Measurements from ENCODE around the gene OR13G1.
"Not testable (repeated sequence)": the region's sequence is repeated elsewhere in the genome, so short reads cannot be mapped to it uniquely, and the experiment has no call there.

OR13G1 gene

DNA sequence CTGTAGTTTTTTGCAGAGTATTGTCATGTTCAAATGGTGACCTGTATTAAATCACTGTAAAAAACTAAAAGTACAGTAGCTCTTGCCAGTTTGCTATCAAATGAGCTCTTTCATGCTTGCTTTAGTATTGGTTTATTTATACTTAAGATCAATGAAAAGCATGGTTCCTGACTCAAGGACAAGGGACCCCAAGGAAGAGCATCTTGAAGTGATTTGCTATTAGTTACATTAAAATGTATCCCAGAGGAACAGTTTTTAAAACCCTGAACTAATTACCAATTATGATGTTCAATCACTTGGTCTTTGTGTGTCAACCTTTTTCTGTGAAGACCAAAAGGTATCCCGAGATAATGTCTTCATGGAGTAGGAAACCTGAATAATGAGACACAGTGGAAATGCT is at the start of gene OR13G1:
OR13G1 (minus strand) TSS at position 101 of the 400 bp plus-strand sequence. CDS start 6,698 bp downstream, outside the sequence.
- H3K4me1 ChIP-seq (ENCODE audit: control insufficient read depth, insufficient read depth, low read length) = no peaks in the 10 kb centered on the region
- no peak within 1 kb of the TSS for H3K9ac ChIP-seq (ENCODE audit: low read length in 2 of 2)
- no peak within 1 kb of the TSS for H3K4me3 ChIP-seq (ENCODE audit: low read length in 2 of 2)
- no peaks in the 10 kb centered on the region for H3K9me3 ChIP-seq (ENCODE audit: control insufficient read depth in 2 of 2, low read length in 2 of 2)
- H3K36me3 ChIP-seq (ENCODE audit: control insufficient read depth in 2 of 2, insufficient read depth in 2 of 2, low read length in 2 of 2) = no peaks in the 10 kb centered on the region
- H3K27me3 ChIP-seq (ENCODE audit: control insufficient read depth in 1 of 2, insufficient read depth in 2 of 2, low read length in 2 of 2) = no peaks in the 10 kb centered on the region
- H3K27ac ChIP-seq (ENCODE audit: low read length) = no peak within 1 kb of the TSS

GRCh38 chr1:247721222-247721621 is 41.7 kb upstream of the OR13G1 start:
- H3K9ac ChIP-seq (ENCODE audit: low read length in 2 of 2) = no peak overlapping the region
- H3K4me3 ChIP-seq (ENCODE audit: low read length in 2 of 2) = no peak overlapping the region
- H3K27me3 ChIP-seq (ENCODE audit: control insufficient read depth in 1 of 2, insufficient read depth in 2 of 2, low read length in 2 of 2) = no peaks in the 10 kb centered on the region
- H3K4me1 ChIP-seq (ENCODE audit: control insufficient read depth, insufficient read depth, low read length) = no peaks in the 10 kb centered on the region
- H3K36me3 ChIP-seq (ENCODE audit: control insufficient read depth in 2 of 2, insufficient read depth in 2 of 2, low read length in 2 of 2) = no peaks in the 10 kb centered on the region
- no peak overlapping the region for H3K27ac ChIP-seq (ENCODE audit: low read length)
- H3K9me3 ChIP-seq (ENCODE audit: control insufficient read depth in 2 of 2, low read length in 2 of 2) = peaks cover 0 to 5% of the 10 kb centered on the region in 2 donors

GRCh38 chr1:247716546-247716945 is 37.0 kb upstream of the OR13G1 start, which contains the start of gene OR6F1:
Gene OR6F1 (minus strand): TSS chr1:247716646. CDS start chr1:247712755, 3,891 bp downstream.
- Histone ChIP-seq H3K9me3 (ENCODE audit: control insufficient read depth in 2 of 2, low read length in 2 of 2) (peaks cover 0 to 3% of the 10 kb centered on the region in 2 donors), H3K27ac (ENCODE audit: low read length) (no peak within 1 kb of the TSS), H3K4me3 (ENCODE audit: low read length in 2 of 2) (no peak within 1 kb of the TSS), H3K4me1 (ENCODE audit: control insufficient read depth, insufficient read depth, low read length) (no peaks in the 10 kb centered on the region), H3K27me3 (ENCODE audit: control insufficient read depth in 1 of 2, insufficient read depth in 2 of 2, low read length in 2 of 2) (no peaks in the 10 kb centered on the region), H3K36me3 (ENCODE audit: control insufficient read depth in 2 of 2, insufficient read depth in 2 of 2, low read length in 2 of 2) (no peaks in the 10 kb centered on the region), H3K9ac (ENCODE audit: low read length in 2 of 2) (no peak within 1 kb of the TSS)

DNA sequence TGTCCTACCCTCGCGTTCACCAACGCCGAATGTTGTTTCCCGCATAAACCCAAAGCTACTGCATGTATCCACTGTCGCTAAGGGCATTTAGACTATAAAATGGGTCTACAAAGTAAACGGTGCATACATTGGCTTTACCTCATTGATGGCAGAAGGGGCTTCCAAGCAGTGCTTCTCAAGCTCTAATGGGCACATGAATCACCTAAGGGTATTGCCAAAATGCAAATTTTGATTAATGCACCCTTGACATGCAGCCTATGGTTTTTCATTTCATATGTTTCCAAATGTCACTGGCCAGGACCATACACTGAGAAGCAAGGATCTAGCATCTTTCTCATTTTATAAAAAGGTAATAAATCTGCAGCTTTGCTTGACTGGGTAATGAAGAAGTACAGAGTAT is 34.2 kb upstream of the OR13G1 start:
- no peaks in the 10 kb centered on the region for H3K27me3 ChIP-seq (ENCODE audit: control insufficient read depth in 1 of 2, insufficient read depth in 2 of 2, low read length in 2 of 2)
- no peak overlapping the region for H3K27ac ChIP-seq (ENCODE audit: low read length)
- H3K36me3 ChIP-seq (ENCODE audit: control insufficient read depth in 2 of 2, insufficient read depth in 2 of 2, low read length in 2 of 2) = no peaks in the 10 kb centered on the region
- H3K9me3 ChIP-seq (ENCODE audit: control insufficient read depth in 2 of 2, low read length in 2 of 2) = no peaks in the 10 kb centered on the region
- H3K9ac ChIP-seq (ENCODE audit: low read length in 2 of 2) = no peak overlapping the region
- H3K4me1 ChIP-seq (ENCODE audit: control insufficient read depth, insufficient read depth, low read length) = no peaks in the 10 kb centered on the region
- H3K4me3 ChIP-seq (ENCODE audit: low read length in 2 of 2) = no peak overlapping the region

- not testable (repeated sequence) for H3K4me1 ChIP-seq (ENCODE audit: control insufficient read depth, insufficient read depth, low read length); H3K9me3 ChIP-seq (ENCODE audit: control insufficient read depth in 2 of 2, low read length in 2 of 2); H3K27ac ChIP-seq (ENCODE audit: low read length); H3K4me3 ChIP-seq (ENCODE audit: low read length in 2 of 2); H3K9ac ChIP-seq (ENCODE audit: low read length in 2 of 2); H3K36me3 ChIP-seq (ENCODE audit: control insufficient read depth in 2 of 2, insufficient read depth in 2 of 2, low read length in 2 of 2); H3K27me3 ChIP-seq (ENCODE audit: control insufficient read depth in 1 of 2, insufficient read depth in 2 of 2, low read length in 2 of 2)
Observed at GRCh38 chr1:247710681-247711080, 31.1 kb upstream of the OR13G1 start.

GRCh38 chr1:247701338-247701737 is 21.8 kb upstream of the OR13G1 start:
- H3K9me3 ChIP-seq (ENCODE audit: control insufficient read depth in 2 of 2, low read length in 2 of 2) = peaks cover 0 to 8% of the 10 kb centered on the region in 2 donors
- H3K4me3 ChIP-seq (ENCODE audit: low read length in 2 of 2) = no peak overlapping the region
- H3K4me1 ChIP-seq (ENCODE audit: control insufficient read depth, insufficient read depth, low read length) = no peaks in the 10 kb centered on the region
- H3K36me3 ChIP-seq (ENCODE audit: control insufficient read depth in 2 of 2, insufficient read depth in 2 of 2, low read length in 2 of 2) = no peaks in the 10 kb centered on the region
- no peaks in the 10 kb centered on the region for H3K27me3 ChIP-seq (ENCODE audit: control insufficient read depth in 1 of 2, insufficient read depth in 2 of 2, low read length in 2 of 2)
- no peak overlapping the region for H3K27ac ChIP-seq (ENCODE audit: low read length)
- no peak overlapping the region for H3K9ac ChIP-seq (ENCODE audit: low read length in 2 of 2)

GRCh38 chr1:247681288-247681897 is 1.9 kb upstream of the OR13G1 start:
- no peaks in the 10 kb centered on the region for H3K9me3 ChIP-seq (ENCODE audit: control insufficient read depth in 2 of 2, low read length in 2 of 2)
- H3K27me3 ChIP-seq (ENCODE audit: control insufficient read depth in 1 of 2, insufficient read depth in 2 of 2, low read length in 2 of 2) = no peaks in the 10 kb centered on the region
- no peaks in the 10 kb centered on the region for H3K36me3 ChIP-seq (ENCODE audit: control insufficient read depth in 2 of 2, insufficient read depth in 2 of 2, low read length in 2 of 2)
- H3K4me3 ChIP-seq (ENCODE audit: low read length in 2 of 2) = no peak overlapping the region
- no peak overlapping the region for H3K27ac ChIP-seq (ENCODE audit: low read length)
- no peak overlapping the region for H3K9ac ChIP-seq (ENCODE audit: low read length in 2 of 2)
- no peaks in the 10 kb centered on the region for H3K4me1 ChIP-seq (ENCODE audit: control insufficient read depth, insufficient read depth, low read length)

- H3K36me3 ChIP-seq (ENCODE audit: control insufficient read depth in 2 of 2, insufficient read depth in 2 of 2, low read length in 2 of 2) = no peaks in the 10 kb centered on the region
- H3K9me3 ChIP-seq (ENCODE audit: control insufficient read depth in 2 of 2, low read length in 2 of 2) = no peaks in the 10 kb centered on the region
- H3K4me3 ChIP-seq (ENCODE audit: low read length in 2 of 2) = no peak overlapping the region
- H3K4me1 ChIP-seq (ENCODE audit: control insufficient read depth, insufficient read depth, low read length) = no peaks in the 10 kb centered on the region
- no peaks in the 10 kb centered on the region for H3K27me3 ChIP-seq (ENCODE audit: control insufficient read depth in 1 of 2, insufficient read depth in 2 of 2, low read length in 2 of 2)
- H3K27ac ChIP-seq (ENCODE audit: low read length) = no peak overlapping the region
- no peak overlapping the region for H3K9ac ChIP-seq (ENCODE audit: low read length in 2 of 2)
Observed at GRCh38 chr1:247680171-247680570, 632 bp upstream of the OR13G1 start.

DNA sequence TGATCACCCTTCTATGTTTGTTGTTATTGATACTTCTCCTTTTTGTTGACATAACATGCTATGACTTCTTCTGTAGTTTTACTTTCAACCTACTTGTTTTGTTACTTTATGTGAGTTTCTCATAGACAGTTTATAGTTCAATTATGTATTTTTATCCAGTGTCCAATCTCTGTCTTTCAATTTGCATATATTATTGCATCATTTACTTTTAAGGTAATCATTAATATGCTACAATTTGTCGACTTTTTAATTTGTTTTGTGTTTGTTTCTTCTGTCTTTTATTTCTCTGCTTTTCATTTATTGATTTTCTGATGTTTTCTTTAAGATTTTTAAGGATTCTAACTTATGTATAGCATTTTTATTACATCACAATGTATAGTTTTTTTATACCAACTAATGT is 10.3 kb downstream of the OR13G1 start:
- H3K27ac ChIP-seq (ENCODE audit: low read length) = no peak overlapping the region
- H3K36me3 ChIP-seq (ENCODE audit: control insufficient read depth in 2 of 2, insufficient read depth in 2 of 2, low read length in 2 of 2) = no peaks in the 10 kb centered on the region
- no peaks in the 10 kb centered on the region for H3K27me3 ChIP-seq (ENCODE audit: control insufficient read depth in 1 of 2, insufficient read depth in 2 of 2, low read length in 2 of 2)
- H3K9me3 ChIP-seq (ENCODE audit: control insufficient read depth in 2 of 2, low read length in 2 of 2) = no peaks in the 10 kb centered on the region
- H3K9ac ChIP-seq (ENCODE audit: low read length in 2 of 2) = no peak overlapping the region
- no peak overlapping the region for H3K4me3 ChIP-seq (ENCODE audit: low read length in 2 of 2)
- H3K4me1 ChIP-seq (ENCODE audit: control insufficient read depth, insufficient read depth, low read length) = no peaks in the 10 kb centered on the region

GRCh38 chr1:247656221-247656875 is 23.2 kb downstream of the OR13G1 start:
- Histone ChIP-seq H3K9me3 (ENCODE audit: control insufficient read depth in 2 of 2, low read length in 2 of 2) (peaks cover 0 to 4% of the 10 kb centered on the region in 2 donors), H3K27ac (ENCODE audit: low read length) (no peak overlapping the region), H3K4me3 (ENCODE audit: low read length in 2 of 2) (no peak overlapping the region), H3K36me3 (ENCODE audit: control insufficient read depth in 2 of 2, insufficient read depth in 2 of 2, low read length in 2 of 2) (no peaks in the 10 kb centered on the region), H3K27me3 (ENCODE audit: control insufficient read depth in 1 of 2, insufficient read depth in 2 of 2, low read length in 2 of 2) (no peaks in the 10 kb centered on the region), H3K4me1 (ENCODE audit: control insufficient read depth, insufficient read depth, low read length) (no peaks in the 10 kb centered on the region), H3K9ac (ENCODE audit: low read length in 2 of 2) (no peak overlapping the region)

DNA sequence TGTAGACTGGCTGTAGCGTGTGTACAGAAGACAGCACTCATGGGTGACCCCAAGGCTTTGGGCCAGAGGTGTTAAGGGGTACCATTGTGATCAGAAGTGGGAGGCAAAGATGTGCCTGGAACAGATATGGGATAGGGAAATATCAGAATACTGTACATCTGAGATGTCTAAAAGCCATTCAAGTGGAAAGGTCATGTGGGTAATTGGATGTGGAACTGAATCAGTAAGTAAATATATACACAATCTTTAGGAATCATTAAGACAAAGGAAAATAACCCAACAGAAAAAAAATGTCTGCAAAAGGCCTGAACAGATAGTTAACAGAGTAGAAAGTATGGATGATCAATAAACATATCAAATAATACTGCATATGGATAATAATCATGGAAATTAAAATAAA is 26.5 kb downstream of the OR13G1 start:
- Histone ChIP-seq H3K9me3 (ENCODE audit: control insufficient read depth in 2 of 2, low read length in 2 of 2) (peaks cover 0 to 4% of the 10 kb centered on the region in 2 donors), H3K4me1 (ENCODE audit: control insufficient read depth, insufficient read depth, low read length) (no peaks in the 10 kb centered on the region), H3K27me3 (ENCODE audit: control insufficient read depth in 1 of 2, insufficient read depth in 2 of 2, low read length in 2 of 2) (no peaks in the 10 kb centered on the region), H3K9ac (ENCODE audit: low read length in 2 of 2) (no peak overlapping the region), H3K4me3 (ENCODE audit: low read length in 2 of 2) (no peak overlapping the region), H3K36me3 (ENCODE audit: control insufficient read depth in 2 of 2, insufficient read depth in 2 of 2, low read length in 2 of 2) (no peaks in the 10 kb centered on the region), H3K27ac (ENCODE audit: low read length) (no peak overlapping the region)
